Liver (tissue), 3 donors: Measurements from ENCODE around the gene APOBEC3G.
"Not testable (repeated sequence)": the region's sequence is repeated elsewhere in the genome, so short reads cannot be mapped to it uniquely, and the experiment has no call there.

Experiments used
- EGR1 ChIP-seq, 2 donors: IDR thresholded peaks; 2 replicates each; pipeline ENCODE4 v1.6.1; 2016 to 2018; ENCODE audit warnings: antibody characterized with exemption in 2 of 2, low read depth in 2 of 2
- TF ChIP-seq, protein P1 (sequence below): fragments of 150-350 bp; IDR thresholded peaks from 2 replicates; pipeline ENCODE4 v1.5.1; 2017; ENCODE audit warnings: improper control_type of control experiment, low read depth, low read length; ENCODE audit not compliant: missing input control
- donor health status: healthy.
- donor health status: healthy.

DNA sequence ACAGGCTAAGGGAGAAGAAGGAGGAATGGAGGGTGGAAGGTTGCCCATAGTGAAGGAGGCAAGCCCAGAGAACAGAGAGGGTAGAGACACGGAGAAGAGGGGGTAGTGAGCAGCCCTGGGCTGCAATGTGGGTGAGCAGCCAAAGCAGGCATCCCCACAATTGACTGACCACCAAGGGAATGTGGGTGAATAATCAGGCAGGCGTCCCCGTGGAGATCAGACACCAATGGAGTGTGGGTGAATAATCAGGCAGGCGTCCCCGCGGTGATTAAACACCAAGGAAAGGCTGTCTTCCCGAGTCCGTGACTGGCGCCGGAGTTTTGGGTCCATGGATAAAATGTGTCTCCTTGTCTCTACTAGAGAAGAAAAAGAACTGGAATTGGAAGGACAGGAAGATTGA is 15.1 kb upstream of the APOBEC3G start:
- TF ChIP-seq, protein P1, sequence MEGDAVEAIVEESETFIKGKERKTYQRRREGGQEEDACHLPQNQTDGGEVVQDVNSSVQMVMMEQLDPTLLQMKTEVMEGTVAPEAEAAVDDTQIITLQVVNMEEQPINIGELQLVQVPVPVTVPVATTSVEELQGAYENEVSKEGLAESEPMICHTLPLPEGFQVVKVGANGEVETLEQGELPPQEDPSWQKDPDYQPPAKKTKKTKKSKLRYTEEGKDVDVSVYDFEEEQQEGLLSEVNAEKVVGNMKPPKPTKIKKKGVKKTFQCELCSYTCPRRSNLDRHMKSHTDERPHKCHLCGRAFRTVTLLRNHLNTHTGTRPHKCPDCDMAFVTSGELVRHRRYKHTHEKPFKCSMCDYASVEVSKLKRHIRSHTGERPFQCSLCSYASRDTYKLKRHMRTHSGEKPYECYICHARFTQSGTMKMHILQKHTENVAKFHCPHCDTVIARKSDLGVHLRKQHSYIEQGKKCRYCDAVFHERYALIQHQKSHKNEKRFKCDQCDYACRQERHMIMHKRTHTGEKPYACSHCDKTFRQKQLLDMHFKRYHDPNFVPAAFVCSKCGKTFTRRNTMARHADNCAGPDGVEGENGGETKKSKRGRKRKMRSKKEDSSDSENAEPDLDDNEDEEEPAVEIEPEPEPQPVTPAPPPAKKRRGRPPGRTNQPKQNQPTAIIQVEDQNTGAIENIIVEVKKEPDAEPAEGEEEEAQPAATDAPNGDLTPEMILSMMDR = not testable (repeated sequence)
- TF ChIP-seq EGR1 (IDR thresholded peaks at IDR 0.05; ENCODE audit: low read depth in 2 of 2) = not testable (repeated sequence)
